CD4-positive, alpha-beta memory T cell (primary cell): Measurements from ENCODE around the gene GPR141. TPM values are rescaled to one million over a fixed set of nuclear protein-coding genes. Genes with fewer than 3 reads are reported as not detected.

Source experiments
- CTCF ChIA-PET: fragments of 350-600 bp; sonication (Branson Sonifier 250); formaldehyde crosslinking; loops from one replicate; lab custom pipeline; 2021; ENCODE audit warnings: inconsistent platforms; ENCODE audit not compliant: partially characterized antibody; lab: Charles Lee
- POLR2A ChIA-PET: fragments of 350-600 bp; sonication (Branson Sonifier 250); formaldehyde crosslinking; loops from one replicate; lab custom pipeline; 2021; ENCODE audit not compliant: partially characterized antibody; lab: Charles Lee
- DNase-seq, 5 donors: peaks; one replicate each; pipeline versions ENCODE4 v3.0.0 to v3.0.0-alpha.2; 2020 to 2022; ENCODE audit warnings: mixed read lengths in 1 of 5
- H3K27ac ChIP-seq: one replicate; pipeline ENCODE4 v1.7.0; 2013; ENCODE audit warnings: low read depth, low read length
- H3K27me3 ChIP-seq: 2 replicates; pipeline ENCODE4 v1.7.0; 2013; ENCODE audit warnings: mild to moderate bottlenecking, low read length, moderate library complexity; ENCODE audit not compliant: insufficient read depth
- H3K36me3 ChIP-seq: 2 replicates; pipeline ENCODE4 v1.7.0; 2013; ENCODE audit warnings: mild to moderate bottlenecking, low read length, moderate library complexity; ENCODE audit not compliant: insufficient read depth
- H3K4me1 ChIP-seq: 2 replicates; pipeline ENCODE4 v1.7.0; 2013; ENCODE audit warnings: mild to moderate bottlenecking, low read length, moderate library complexity; ENCODE audit not compliant: insufficient read depth
- H3K4me3 ChIP-seq, 2 donors: one replicate each; pipeline ENCODE4 v1.7.0; 2013; ENCODE audit warnings: low read length in 2 of 2, mild to moderate bottlenecking in 1 of 2
- H3K9me3 ChIP-seq, 2 donors: one replicate each; pipeline ENCODE4 v1.7.0; 2013; ENCODE audit warnings: low read length in 2 of 2, control low read depth in 1 of 2; ENCODE audit not compliant: control insufficient read depth in 1 of 2
- H3K27ac Mint-ChIP-seq, 7 donors: one replicate each; pipeline ENCODE4 v1.8.0; 2020 to 2021; ENCODE audit warnings: mixed read lengths in 7 of 7, mild to moderate bottlenecking in 6 of 7, inconsistent platforms in 3 of 7, moderate library complexity in 3 of 7
- H3K27me3 Mint-ChIP-seq, 2 donors: one replicate each; pipeline ENCODE4 v1.8.0; 2020 to 2021; ENCODE audit warnings: mixed read lengths in 2 of 2
- H3K36me3 Mint-ChIP-seq, 2 donors: one replicate each; pipeline ENCODE4 v1.8.0; 2020 to 2021; ENCODE audit warnings: mixed read lengths in 2 of 2, inconsistent platforms in 1 of 2, mild to moderate bottlenecking in 1 of 2
- H3K4me1 Mint-ChIP-seq, 4 donors: one replicate each; pipeline ENCODE4 v1.8.0; 2020 to 2021; ENCODE audit warnings: mixed read lengths in 4 of 4, mild to moderate bottlenecking in 1 of 4
- H3K4me3 Mint-ChIP-seq, 8 donors: one replicate each; pipeline ENCODE4 v1.8.0; 2020 to 2021; ENCODE audit warnings: mixed read lengths in 8 of 8, mild to moderate bottlenecking in 7 of 8, moderate library complexity in 6 of 8, inconsistent platforms in 3 of 8
- H3K9me3 Mint-ChIP-seq, 8 donors: one replicate each; pipeline ENCODE4 v1.8.0; 2020 to 2021; ENCODE audit warnings: mixed read lengths in 8 of 8, mild to moderate bottlenecking in 5 of 8, inconsistent platforms in 3 of 8, moderate library complexity in 1 of 8
- intact Hi-C: fragments of 100-400 bp; cut with micrococcal nuclease; formaldehyde crosslinking; loops from one replicate; pipeline ENCODE4 v1.15.1; 2023
- polyA plus RNA-seq, 2 donors: library from polyadenylated mRNA; unstranded; fragments of 300-500 nt; fragmentation: Illumina TruSeq; gene quantifications; one replicate each; pipeline ENCODE4 v1.2.3, GENCODE V29; 2021
- total RNA-seq, 2 experiments: library from RNA; stranded (reverse); gene quantifications; one replicate each; pipeline ENCODE4 v1.2.3, GENCODE V29; 2021

Gene GPR141
- total and polyA plus RNA-seq, 4 experiments from 2014 or later: not detected

GRCh38 chr7:37718585-37718984 is 35.0 kb downstream of the GPR141 start:
- POLR2A ChIA-PET: no interaction called here
- no peak overlapping the region for H3K27ac Mint-ChIP-seq

GRCh38 chr7:37719077-37719476 is 35.5 kb downstream of the GPR141 start:
- Histone ChIP-seq H3K27ac (no peak overlapping the region), H3K4me3 (no peak overlapping the region), H3K36me3 (no peaks in the 10 kb centered on the region), H3K9me3 (no peaks in the 10 kb centered on the region), H3K27me3 (no peaks in the 10 kb centered on the region), H3K4me1 (no peaks in the 10 kb centered on the region)
- ChIA-PET CTCF (interaction anchor here (1.7 kb wide), 1 partner anchor 10 kb away, joined by 3 read pairs; no protein-coding TSS in a partner anchor), POLR2A (no interaction called here)
- Mint-ChIP-seq H3K27me3 (peaks cover 0 to 6% of the 10 kb centered on the region in 2 donors), H3K4me3 (no peak overlapping the region), H3K9me3 (peaks cover 0 to 5% (median 0%) of the 10 kb centered on the region in 8 donors), H3K27ac (no peak overlapping the region), H3K4me1 (peaks cover 0 to 4% (median 0%) of the 10 kb centered on the region in 4 donors), H3K36me3 (no peaks in the 10 kb centered on the region)
- intact Hi-C loops: no loop called here
- DNase-seq: no peak

More at GRCh38 chr7:37718585-37718984, 35.0 kb downstream of the GPR141 start:
- no peak for DNase-seq
- CTCF ChIA-PET: interaction anchor here (1.7 kb wide), 1 partner anchor 9 kb away, joined by 3 read pairs; no protein-coding TSS in a partner anchor
- Histone ChIP-seq H3K27me3 (no peaks in the 10 kb centered on the region), H3K9me3 (no peaks in the 10 kb centered on the region), H3K4me1 (no peaks in the 10 kb centered on the region), H3K4me3 (no peak overlapping the region), H3K27ac (no peak overlapping the region), H3K36me3 (no peaks in the 10 kb centered on the region)
- Mint-ChIP-seq H3K4me3 (no peak overlapping the region), H3K27me3 (peaks cover 0 to 6% of the 10 kb centered on the region in 2 donors), H3K4me1 (peaks cover 0 to 4% (median 0%) of the 10 kb centered on the region in 4 donors), H3K9me3 (peaks cover 0 to 5% (median 0%) of the 10 kb centered on the region in 8 donors), H3K36me3 (no peaks in the 10 kb centered on the region)
- intact Hi-C loops: no loop called here

DNA sequence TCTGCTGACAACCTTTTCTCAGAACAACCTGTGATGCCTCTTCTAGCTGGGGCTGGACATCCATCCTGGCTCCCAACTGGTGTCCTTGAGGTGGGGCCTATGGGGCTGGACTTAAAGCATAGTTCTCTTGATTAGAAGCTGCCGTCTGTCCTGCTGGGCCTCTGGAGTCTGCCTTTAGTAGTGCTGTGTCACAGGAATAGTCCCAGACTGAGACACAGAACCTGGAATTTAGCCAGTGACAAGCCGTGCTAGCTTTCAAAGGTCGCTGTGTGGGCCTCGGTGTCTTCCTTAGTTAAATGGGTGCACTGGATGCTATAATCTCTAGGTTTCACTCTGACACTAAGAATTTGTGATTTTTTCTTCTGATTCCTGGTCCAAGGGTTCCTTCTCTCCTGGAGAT is 41.2 kb downstream of the GPR141 start:
- Mint-ChIP-seq H3K27me3 (peaks cover 0 to 3% of the 10 kb centered on the region in 2 donors), H3K9me3 (peaks cover 0 to 2% (median 0%) of the 10 kb centered on the region in 8 donors), H3K36me3 (no peaks in the 10 kb centered on the region), H3K4me1 (peaks cover 0 to 8% (median 0%) of the 10 kb centered on the region in 4 donors), H3K27ac (no peak overlapping the region), H3K4me3 (no peak overlapping the region)
- ChIA-PET CTCF (no interaction called here), POLR2A (no interaction called here)
- Histone ChIP-seq H3K27ac (no peak overlapping the region), H3K4me3 (no peak overlapping the region), H3K27me3 (no peaks in the 10 kb centered on the region), H3K9me3 (no peaks in the 10 kb centered on the region), H3K4me1 (no peaks in the 10 kb centered on the region), H3K36me3 (no peaks in the 10 kb centered on the region)
- no peak for DNase-seq
- intact Hi-C loops: no loop called here

- no peak overlapping the region for H3K27ac ChIP-seq
- H3K9me3 ChIP-seq: no peaks in the 10 kb centered on the region
- Mint-ChIP-seq H3K27ac (no peak overlapping the region), H3K4me1 (peaks cover 0 to 8% (median 0%) of the 10 kb centered on the region in 4 donors), H3K4me3 (no peak overlapping the region), H3K9me3 (peaks cover 0 to 2% (median 0%) of the 10 kb centered on the region in 8 donors), H3K27me3 (peaks cover 3% of the 10 kb centered on the region in 2 donors), H3K36me3 (no peaks in the 10 kb centered on the region)
- H3K4me1 ChIP-seq: no peaks in the 10 kb centered on the region
- no peak overlapping the region for H3K4me3 ChIP-seq
- DNase-seq: no peak
- intact Hi-C loops: no loop called here
- ChIA-PET POLR2A (no interaction called here), CTCF (no interaction called here)
- H3K27me3 ChIP-seq: no peaks in the 10 kb centered on the region
- no peaks in the 10 kb centered on the region for H3K36me3 ChIP-seq
These were observed 42.5 kb downstream of the GPR141 start for GRCh38 chr7:37726016-37726415.

DNA sequence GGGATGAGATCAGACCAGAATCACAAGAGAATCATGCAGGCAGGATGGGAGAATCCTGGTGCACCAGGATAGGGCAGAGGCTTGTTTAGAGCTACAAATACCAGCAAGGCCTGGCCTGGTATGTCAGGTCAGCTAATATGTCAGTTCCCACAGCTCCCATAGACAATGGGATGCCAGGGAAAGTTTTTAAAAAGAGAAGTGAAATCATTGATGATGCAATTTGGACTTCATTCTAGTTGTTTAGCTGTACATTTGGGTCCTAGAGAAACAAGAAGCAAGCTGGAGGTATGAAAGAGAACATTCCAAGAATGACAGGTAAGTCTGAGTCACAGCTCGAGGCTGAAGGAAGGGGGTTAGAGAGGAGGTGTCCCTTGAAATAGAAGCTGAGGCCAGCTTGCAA is 45.2 kb downstream of the GPR141 start:
- no peak overlapping the region for H3K4me3 Mint-ChIP-seq

GRCh38 chr7:37729181-37729580 is 45.6 kb downstream of the GPR141 start:
- Mint-ChIP-seq H3K36me3 (no peaks in the 10 kb centered on the region), H3K4me3 (no peak overlapping the region), H3K27ac (no peak overlapping the region), H3K4me1 (peaks cover 0 to 4% (median 0%) of the 10 kb centered on the region in 4 donors), H3K9me3 (peaks cover 0 to 3% (median 0%) of the 10 kb centered on the region in 8 donors), H3K27me3 (peaks cover 7 to 11% of the 10 kb centered on the region in 2 donors)
- ChIA-PET CTCF (interaction anchor here (2.2 kb wide), 1 partner anchor 13 kb away, joined by 4 read pairs; no protein-coding TSS in a partner anchor), POLR2A (no interaction called here)
- no peaks in the 10 kb centered on the region for H3K4me1 ChIP-seq
- intact Hi-C loops: no loop called here
- no peaks in the 10 kb centered on the region for H3K27me3 ChIP-seq
- no peak overlapping the region for H3K27ac ChIP-seq
- DNase-seq: no peak
- H3K4me3 ChIP-seq: no peak overlapping the region
- H3K36me3 ChIP-seq: no peaks in the 10 kb centered on the region
- H3K9me3 ChIP-seq: no peaks in the 10 kb centered on the region

More for the DNA sequence above, 45.2 kb downstream of the GPR141 start:
- Mint-ChIP-seq H3K36me3 (no peaks in the 10 kb centered on the region), H3K9me3 (peaks cover 0 to 3% (median 0%) of the 10 kb centered on the region in 8 donors), H3K27me3 (peaks cover 7 to 11% of the 10 kb centered on the region in 2 donors), H3K4me1 (peaks cover 0 to 4% (median 0%) of the 10 kb centered on the region in 4 donors), H3K27ac (no peak overlapping the region)
- intact Hi-C loops: no loop called here
- DNase-seq: no peak
- H3K36me3 ChIP-seq: no peaks in the 10 kb centered on the region
- ChIA-PET POLR2A (no interaction called here), CTCF (interaction anchor here (2.2 kb wide), 1 partner anchor 12 kb away, joined by 4 read pairs; no protein-coding TSS in a partner anchor)
- H3K27me3 ChIP-seq: no peaks in the 10 kb centered on the region
- H3K27ac ChIP-seq: no peak overlapping the region
- H3K4me1 ChIP-seq: no peaks in the 10 kb centered on the region
- no peaks in the 10 kb centered on the region for H3K9me3 ChIP-seq
- H3K4me3 ChIP-seq: no peak overlapping the region

DNA sequence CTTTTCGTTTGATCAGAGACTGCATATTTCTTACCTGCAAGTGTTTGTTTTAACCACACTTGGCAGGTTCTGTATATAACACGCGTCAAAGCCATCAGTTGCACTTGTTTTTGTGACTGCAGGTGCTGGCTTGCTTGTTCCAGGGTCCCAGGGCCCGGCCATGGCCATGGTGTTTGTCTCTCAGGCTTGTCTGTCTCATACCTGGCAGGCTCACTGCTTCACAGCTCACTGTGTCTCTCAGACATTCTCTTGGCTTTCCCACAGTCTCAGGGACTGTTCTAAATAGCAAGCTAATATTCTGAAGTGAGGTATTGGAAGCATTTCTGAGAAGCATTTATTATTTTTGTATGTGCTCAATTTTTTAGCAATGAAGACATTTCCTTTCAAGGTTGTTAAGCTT is 46.9 kb downstream of the GPR141 start:
- ChIA-PET CTCF (interaction anchor here (2.2 kb wide), 1 partner anchor 14 kb away, joined by 4 read pairs; no protein-coding TSS in a partner anchor), POLR2A (no interaction called here)
- Mint-ChIP-seq H3K4me1 (peaks cover 0 to 4% (median 0%) of the 10 kb centered on the region in 4 donors), H3K27ac (no peak overlapping the region), H3K4me3 (no peak overlapping the region), H3K9me3 (peaks cover 0 to 3% (median 0%) of the 10 kb centered on the region in 8 donors), H3K36me3 (no peaks in the 10 kb centered on the region), H3K27me3 (peaks cover 9 to 15% of the 10 kb centered on the region in 2 donors)
- Histone ChIP-seq H3K27me3 (no peaks in the 10 kb centered on the region), H3K27ac (no peak overlapping the region), H3K36me3 (no peaks in the 10 kb centered on the region), H3K9me3 (no peaks in the 10 kb centered on the region), H3K4me1 (no peaks in the 10 kb centered on the region), H3K4me3 (no peak overlapping the region)
- intact Hi-C loops: no loop called here
- DNase-seq: no peak
